Activated CD4-positive, alpha-beta T cell treated with anti-CD3 and anti-CD28 coated beads for 4 hours (primary cell): ENCODE measurements around the gene ID2.

Experiments
- DNase-seq, 2 donors: peaks; one replicate each; pipeline ENCODE4 v3.0.0-alpha.2; 2020

ID2 gene

DNA sequence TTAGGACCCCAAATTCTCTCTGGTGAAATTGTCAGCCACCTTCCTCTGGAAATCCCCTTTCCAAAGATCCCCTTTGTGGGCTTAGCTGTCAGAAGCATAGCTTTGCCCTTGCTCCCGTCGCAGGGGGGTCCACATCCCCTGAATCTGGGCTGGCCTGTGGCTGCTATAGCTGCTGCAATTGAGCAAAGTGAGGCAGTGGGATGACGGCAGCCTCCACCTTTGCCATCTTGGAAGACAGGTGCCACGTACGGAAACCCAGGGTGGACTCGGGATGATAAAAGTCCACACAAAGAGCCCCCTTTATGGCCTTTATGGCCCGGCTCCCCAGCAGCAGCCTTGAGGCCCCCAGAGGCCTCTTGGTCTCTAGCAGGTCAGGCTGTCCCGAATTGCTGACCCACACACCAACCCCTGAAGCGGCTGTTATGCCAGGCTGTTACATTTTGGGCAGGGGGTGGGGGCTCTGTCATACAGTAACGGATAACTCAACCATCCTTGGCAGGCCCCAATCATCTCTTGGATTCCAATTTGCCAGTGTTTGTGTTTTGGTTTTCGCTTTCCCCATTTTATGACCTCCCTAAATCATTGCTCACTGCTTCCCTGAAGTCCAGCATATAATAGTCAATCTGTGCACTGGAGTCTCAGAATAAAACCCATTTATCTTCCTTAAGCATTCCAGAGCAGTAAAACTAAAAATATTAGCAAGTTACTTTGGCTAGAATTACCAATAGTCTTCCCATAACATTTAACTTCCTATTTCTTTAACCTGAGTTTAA, 33.2 kb upstream of the ID2 start:
- DNase-seq: no peak

DNA sequence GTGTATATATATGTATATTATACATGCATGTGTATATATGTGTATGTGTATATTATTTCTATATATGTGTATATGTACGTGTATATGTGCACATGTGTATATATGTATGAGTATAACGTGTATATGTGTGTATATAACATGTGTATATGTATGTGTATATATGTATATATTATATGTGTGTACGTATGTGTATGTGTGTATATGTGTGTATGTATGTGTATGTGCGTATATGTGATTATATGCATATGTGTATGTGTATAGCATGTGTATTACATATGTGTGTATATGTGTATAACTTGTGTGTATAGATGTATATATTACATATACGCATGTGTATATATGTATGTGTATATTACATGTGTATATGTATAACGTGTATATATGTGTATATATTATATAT, 32.1 kb upstream of the ID2 start:
- no peak for DNase-seq

DNA sequence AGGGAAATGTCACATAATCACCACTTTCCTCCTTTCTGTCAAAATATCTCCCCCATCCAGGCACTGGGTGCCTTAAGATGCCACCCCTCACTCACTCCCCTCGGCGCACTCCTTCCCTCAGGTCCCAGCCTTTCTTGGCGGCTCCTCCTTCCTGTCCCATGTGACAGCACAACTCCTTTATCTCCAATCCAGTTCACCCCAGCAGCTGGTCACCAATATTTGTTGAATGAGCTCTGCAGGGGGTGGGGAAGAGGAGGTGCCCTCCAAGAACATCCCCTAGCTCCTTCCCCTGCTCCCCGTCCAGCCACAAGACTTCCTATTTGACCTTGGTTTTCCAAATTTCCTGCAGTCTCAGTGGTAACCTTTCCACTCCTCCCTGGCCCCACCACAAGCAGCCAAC, 31.6 kb upstream of the ID2 start:
- DNase-seq: no peak

DNA sequence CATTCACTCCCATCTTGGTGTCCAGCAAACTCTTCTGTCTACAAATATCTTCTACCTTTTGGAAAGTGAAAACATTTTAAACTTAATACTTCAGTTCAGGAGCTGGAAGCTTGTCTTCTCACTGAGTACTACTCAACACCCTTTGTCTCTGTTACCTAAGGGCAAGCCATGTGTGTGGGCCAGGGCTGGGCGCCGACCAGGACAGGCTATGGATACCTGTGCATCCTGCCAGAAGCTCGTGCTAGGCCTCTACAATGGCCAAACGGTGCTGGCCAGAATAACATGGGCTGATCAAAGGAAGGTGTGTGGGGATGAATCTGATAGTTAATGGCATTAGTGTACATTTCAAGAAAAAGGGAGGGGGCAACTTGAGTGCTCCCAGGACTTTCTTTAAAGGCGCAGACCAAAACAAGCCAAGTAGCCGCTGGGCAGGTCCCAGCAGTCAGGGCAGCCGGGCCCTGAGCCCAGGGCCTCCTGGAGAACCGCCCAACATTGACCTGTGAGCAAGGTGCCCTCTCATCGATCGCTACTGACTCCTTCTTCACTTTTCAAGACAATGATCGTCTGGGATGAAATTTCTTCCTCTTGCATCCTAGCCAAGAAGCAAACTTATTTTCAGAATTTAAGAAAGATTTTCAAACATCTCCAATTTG, 29.0 kb upstream of the ID2 start:
- DNase-seq: no peak

DNA sequence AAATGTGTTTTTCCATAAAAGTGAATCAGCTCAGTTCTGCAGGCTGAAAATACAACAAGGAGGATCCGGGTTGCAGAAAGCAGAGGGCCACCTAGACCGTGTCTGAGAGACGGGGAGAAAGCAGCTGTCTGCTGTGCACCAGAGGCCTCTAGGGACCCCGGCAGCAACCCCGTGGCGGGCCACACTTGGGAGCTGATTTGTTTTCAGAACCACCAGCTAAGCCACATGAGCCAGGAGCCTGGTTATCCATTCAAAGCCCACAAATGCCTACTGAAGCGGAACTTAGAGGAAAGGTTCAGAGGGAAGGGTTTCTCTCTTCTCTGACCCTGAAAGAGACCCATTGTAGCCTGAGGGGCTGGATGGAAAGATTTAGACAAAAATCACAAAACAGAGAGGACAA, 28.4 kb upstream of the ID2 start:
- DNase-seq: no peak

DNA sequence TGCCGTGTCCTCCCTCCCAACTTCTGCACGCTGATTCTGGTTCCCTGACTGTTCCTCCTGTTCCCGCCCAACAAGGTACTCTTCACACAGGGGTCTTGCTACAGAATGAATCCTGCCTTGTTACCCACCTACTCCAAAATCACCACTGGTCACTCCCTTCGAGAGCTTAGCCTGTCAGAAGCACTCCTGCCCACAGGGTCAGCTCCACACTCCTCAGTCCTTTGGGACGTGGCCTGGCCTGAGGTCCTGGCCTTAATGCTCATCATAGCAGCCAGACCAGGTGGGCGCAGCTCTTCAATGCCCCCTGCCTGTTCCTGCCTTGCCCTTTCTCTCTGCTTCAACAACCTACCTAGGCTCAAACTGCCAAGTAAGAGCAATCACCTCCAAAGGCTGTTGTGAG, 27.8 kb upstream of the ID2 start:
- no peak for DNase-seq

DNA sequence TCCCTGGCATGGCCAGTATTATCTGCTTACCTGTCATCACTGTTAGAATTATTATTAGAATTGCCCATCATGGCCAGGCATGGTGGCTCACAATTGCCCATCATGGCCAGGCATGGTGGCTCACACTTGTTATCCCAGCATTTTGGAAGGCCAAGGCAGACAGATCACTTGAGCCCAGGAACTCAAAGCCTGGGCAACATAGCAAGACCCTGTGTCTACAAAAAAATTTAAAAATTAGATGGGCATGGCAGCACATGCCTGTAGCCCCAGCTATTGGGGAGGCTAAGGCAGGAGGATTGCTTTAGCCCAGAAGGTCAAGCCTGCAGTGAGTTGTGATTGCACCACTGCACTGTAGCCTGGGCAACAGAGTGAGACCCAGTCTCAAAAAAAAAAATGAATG, 27.4 kb upstream of the ID2 start:
- no peak for DNase-seq

DNA sequence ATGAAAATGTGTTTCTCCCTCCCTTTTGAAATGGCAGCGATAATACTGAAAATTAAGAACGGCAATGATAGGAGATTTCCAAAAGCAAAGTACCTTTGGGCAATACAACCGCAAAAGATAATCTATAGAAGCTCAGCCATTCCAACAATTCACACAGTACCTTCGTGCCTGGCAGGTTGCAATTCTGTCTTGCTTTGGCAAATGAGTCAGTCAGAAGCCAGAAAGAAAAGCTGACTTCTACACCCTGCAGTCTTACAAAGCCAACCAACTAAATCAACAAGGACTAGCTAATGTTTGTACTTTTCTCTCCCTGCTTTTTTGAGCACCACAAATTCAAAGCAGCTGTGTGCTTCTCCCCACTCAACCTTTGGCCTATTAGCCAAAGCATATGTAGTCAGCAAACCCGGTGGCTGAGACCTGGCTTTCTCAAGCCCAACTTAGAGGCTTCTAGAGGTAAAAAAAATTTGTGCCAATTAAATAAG, 25.7 kb upstream of the ID2 start:
- no peak for DNase-seq

DNA sequence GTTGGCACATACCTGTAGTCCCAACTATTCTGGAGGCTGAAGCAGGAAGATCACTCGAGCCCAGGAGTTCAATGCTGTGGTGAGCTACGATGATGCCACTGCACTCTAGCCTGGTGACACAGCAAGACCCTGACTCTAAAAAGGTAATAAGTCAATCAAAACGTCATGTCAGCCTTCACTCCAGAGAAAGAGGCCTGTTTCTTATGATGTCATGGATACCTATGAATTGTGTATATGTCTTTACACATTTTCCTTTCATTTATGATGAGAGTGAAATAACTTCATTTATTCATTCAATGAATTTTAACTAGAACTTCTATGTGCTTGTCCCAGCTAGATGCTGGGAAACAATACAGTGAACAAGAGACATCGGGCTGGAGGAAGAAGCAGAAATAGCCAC, 25.0 kb upstream of the ID2 start:
- no peak for DNase-seq

DNA sequence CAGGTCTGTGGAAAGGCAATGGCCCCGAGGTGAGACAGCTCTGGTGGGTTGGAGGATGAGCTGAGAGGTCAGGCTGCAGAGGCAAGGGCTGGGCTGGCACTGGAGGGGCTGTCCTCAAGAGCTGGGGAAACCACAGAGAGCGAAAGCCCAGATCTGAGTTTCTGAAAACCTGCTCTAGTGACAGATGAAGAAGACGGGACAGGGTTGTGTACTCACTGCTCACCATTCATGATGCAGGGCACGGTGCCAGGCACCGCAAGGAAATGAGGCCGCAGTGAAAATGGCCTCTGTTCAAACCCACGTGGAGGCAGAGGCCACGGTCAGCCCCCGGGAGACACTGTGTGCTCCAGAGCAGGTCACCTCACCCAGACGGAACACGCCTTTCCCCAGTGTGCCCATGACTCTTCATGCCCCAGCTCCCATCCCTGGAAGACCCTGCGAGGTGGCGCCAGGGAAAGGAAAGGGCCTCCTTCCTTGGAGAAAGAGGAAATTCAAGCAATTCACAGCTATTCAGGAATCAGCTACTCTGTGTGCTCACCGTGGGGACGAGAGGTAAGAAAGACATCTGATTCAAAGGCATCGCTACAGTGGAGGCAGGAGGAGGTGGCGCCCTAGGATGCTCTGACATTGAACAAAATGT, 24.3 kb upstream of the ID2 start:
- DNase-seq: no peak

DNA sequence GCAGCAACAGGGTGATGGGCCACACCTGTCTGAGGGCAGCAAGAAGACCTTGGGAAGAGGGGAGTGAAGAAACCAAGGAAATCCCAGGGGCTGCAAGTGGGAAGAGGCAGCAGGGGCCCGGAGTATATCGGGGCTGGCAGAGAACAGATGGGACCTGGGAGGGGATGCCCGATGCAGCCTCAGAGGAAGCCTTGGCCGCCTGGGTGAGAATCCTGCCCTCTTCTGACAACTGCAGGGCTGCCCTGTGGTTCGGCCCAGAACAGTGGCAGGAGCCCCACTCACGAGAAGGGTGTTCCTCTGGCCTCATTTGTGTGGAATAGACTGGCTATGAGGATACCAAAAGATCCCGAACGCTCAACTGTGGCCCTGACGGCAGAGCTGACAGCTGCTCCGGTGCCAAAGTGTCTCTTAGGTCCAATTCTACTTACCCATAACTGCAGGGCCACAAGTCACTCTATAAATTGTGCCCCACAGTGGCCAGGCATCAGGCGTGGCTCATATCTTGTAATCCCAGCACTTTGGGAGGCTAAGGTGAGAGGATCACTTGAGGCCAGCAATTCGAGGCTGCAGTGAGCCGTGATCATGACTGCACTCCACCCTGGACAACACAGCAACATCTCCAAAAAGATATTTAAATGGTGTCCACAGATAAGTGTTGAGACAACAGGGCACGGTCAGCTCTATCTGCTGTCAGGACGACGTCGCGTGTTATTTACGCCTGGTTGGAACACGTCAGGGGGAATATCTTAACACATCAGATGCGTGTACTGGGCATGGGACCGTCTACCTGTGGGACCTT, 23.6 kb upstream of the ID2 start:
- DNase-seq: no peak

DNA sequence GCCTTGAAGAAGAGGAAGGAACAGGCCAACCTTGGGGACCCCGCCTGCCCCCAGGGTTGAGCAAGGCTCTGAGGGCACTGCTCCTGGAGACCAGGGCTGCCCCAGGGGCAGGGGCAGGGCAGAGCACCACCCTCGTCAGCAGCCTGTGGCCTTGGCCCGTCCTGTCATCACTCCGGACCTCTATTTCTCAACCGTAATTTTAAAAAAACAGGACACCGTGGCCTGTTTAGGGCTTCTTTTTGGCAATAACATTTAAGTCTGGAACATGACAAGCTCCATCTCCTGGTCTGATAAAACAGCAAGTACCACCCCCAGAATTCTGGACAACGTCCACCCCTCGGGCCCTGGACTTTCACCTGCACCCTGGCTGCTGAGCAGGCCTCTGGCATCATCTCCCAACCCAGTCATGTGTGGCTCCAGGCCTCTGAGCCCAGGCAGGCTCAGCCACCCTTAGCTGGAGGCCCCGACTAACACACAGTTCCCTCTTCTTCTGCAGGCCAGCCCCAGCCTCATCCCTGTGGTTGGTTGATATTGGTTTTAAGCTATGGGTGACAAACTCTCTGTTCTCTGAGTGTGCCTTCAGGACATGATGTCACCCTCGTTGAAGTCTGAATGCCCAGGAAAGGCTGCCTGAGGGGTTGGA, 22.6 kb upstream of the ID2 start:
- DNase-seq: no peak

DNA sequence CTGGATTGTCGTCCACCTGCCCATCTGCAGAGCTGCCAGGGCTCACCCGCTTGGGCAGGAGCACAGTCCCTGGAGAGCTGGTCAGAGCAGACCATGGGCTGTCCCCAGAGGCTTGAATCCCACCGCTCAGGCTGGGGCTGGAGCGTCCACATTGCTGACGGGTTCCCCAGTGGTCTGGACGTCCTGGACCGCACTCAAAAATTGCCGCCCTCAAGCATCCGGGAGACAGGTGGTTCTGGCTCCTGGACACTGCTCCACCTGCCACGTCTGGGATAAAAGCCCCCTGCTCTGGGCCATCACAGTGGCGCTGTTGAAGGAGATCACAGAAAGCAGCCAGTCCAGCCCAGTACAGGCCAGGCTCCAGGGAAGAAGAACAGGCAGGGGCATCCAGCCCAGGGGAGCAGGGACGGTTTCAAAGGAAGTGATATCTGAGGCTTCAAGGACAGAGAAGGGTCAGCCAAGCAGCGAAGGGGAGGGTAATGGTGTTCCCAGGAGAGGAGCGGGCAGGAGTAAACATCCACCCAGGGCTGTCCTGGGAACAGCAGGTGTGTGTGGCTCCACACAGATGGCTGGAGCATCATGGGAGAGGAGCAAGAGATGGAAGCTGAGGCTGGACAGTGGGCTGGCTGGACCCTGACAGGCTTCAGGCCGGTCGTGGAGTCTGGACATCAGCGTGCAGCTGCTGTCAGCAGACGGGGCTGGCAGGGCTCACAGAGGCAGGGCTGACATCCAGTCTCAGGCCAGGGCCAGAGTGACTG, 21.9 kb upstream of the ID2 start:
- DNase-seq: no peak

DNA sequence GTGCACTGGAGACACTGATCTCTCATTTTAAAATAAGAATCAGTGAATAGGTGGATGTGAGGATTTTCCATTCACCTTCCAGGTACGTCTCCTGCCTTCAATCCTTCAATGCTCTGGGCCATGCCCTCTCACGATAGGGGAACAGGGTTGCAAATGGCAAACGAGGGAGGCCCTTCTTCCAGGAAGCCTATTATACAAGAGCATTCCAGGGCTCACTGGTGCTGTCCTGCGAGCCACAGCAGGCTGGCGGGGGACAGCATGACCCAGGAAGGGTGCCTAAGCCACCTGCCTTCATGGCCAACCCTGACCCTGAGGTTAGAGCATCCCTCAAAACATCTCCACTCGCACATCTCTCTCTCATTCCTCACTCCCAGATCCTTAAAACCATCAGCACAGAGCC, 20.6 kb upstream of the ID2 start:
- DNase-seq: no peak

DNA sequence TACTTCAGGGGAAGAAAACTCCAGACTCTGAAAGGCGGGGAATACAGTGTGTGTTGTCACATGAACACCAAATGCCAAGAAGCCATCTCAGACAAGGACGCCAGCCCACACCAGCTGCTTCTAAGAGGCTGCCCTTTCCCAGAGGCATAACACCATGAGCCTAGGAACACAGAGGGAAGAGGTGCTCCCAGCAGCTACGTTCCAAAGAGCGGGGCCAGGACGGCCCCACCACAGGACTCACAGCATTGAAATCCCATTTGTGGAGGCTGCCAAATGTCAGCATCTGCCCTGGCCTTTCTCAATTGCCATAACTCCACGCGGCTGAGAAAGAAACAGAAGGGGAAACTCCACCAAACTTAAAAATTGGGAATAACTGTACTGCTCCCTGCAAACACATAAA, 20.1 kb upstream of the ID2 start:
- DNase-seq: no peak

DNA sequence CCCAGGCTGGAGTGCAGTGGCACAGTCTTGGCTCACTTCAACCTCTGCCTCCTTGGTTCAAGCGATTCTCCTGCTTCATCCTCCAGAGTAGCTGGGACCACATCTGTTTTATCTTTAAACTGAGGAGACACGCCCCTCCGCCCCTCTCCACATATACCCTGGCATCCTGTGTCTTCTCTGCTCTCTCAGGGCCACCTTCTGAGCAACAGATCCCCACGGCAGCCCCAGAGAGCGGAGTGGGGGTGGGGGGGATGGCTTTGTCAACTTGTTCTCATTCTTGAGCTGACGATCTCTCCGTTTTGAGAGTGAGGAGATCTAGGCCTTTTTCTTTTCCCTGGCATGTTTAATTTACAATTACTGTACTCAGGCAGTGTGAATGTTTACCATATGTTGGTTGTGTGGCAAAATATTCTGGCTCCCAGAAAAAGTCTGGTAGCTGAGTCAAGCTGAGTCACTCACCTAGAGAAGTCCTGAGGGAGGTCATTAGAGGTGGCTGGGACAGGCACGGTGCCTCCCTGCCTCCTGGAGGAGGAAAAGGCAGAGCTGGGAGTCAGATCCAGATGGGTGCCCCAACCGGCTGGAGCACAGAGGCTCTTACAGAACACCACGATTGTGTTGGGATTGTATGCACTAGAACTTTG, 19.5 kb upstream of the ID2 start:
- DNase-seq: no peak

DNA sequence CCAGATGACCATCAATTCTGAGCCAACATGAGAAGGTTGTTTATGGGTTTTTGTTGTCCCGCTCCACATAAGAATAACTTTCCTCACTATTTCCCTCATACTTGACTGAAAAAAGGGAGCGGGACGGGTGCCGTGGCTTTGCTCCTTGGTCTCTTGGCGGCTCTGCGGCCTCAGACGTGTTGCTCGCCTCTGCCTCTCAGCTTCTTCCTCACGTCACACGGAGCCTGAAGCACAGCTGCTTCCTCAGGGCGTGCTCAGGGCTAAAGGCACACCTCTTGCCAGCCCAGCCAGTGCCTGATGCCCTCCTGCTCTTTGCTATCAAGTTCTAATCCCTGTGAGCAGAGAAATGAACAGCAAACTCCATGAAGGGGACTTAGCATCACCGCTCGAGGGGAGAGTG, 17.9 kb upstream of the ID2 start:
- no peak for DNase-seq

DNA sequence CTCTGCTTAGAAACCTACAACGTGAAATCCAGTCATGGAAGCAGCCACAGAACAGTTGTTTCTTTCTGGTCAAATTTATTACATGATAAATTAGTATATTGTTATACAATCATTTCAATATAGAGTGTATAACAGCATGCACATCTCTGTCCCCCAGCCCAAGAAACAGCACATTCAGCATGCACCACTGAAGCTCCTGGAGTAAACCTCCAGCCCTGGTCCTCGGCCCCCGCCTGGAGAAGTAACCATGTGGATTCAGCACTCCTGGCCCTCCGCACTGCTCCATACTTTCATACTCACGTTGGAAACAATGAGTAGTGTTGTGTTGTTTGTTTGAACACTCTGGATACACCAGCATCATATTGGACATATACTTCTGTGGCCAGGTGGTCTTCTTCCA, 15.3 kb upstream of the ID2 start:
- DNase-seq: no peak

DNA sequence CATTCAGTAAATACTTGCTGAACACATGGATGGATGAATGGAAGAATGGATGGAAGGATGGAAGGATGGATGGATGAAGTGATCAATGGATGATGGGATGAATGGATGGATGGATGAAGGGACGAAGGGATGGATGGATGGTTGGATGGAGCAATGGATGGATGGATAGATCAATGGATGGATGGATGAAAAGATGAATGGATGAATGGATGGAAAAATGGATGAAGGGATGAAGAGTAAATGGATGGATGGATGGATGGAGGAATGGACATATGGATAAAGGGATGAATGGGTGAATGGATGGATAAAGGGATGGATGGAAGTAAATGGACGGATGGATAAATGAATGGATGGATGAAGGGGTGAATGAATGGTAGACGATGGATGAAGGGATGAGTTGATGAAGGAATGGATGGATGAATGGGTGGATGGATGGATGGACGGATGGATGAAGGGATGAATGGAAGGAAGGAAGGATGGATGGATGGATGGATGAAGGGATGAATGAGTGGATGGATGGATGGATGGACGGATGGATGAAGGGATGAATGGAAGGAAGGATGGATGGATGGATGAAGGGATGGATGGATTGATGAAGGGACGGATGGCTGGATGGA, 13.9 kb upstream of the ID2 start:
- no peak for DNase-seq

DNA sequence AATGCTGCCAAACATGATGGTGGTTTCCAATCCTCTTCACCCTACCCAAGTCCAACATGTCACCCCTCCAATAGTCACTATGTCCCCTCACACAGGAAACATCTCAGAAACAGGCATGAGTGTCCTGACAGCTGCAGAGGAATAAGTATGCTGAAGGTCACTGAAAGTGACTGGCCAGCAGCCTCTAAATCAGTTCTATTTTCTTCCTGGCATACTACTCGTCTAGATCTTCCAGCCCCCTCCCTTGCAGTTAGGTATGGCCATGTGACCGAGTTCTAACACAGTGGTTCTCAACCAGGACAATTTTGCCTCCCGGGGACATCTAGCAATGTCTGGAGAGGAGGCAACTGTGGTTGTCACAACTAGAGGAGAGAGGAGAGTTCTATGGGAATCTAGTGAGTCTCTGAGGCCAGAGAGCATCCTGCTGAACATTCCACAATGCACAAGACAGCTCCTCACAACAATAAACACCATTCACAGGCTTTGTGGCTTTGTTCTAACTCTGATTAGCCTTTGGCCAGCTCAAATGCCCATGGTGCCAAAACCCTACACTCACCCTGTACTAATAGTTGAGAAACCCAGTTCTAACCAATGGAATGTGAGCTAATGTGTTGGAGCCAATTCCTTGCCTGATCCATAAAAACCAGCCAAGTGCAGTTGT, 12.6 kb upstream of the ID2 start:
- DNase-seq: no peak

DNA sequence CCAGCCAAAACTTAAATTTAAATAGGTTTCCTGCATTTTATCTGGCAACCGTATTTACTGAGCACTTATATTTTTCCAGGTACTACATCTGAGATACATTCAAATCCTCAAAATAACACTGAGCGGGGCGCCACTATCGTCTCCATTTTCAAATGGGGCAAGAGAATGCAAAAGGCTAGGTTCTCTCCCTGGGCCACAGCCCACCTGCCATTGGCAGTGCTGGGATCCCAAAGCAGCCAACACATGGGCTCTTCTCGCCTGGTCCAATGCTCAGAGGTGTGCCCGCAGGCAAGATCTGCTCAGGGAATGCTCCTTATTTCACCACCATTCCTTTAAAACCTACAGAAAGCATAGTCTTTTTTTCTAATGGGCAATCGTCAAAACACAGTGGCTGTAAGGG, 11.3 kb upstream of the ID2 start:
- DNase-seq: no peak
